OCI-LY1 (cell line): ENCODE measurements around the gene TEPSIN.
A peak's percentile ranks its signal among the peaks of the same experiment; 100 is the strongest.

Experiments used
- H2AFZ ChIP-seq: fragments of 200-600 bp; sonication (generic), shearing (Covaris generic); 2 replicates; pipeline ENCODE4 v1.6.0; 2014; ENCODE audit warnings: antibody characterized with exemption, mild to moderate bottlenecking, low read length
- H3F3A ChIP-seq: fragments of 200-600 bp; sonication (generic), shearing (Covaris generic); 2 replicates; pipeline ENCODE4 v1.6.0; 2014; ENCODE audit warnings: mild to moderate bottlenecking, antibody characterized with exemption, low read length, moderate library complexity; ENCODE audit not compliant: insufficient read depth
- H3K27ac ChIP-seq: fragments of 200-600 bp; sonication (generic); 2 replicates; pipeline ENCODE4 v1.5.1; 2014; ENCODE audit warnings: low read length, mixed run types, mild to moderate bottlenecking, low read depth; ENCODE audit not compliant: poor library complexity, severe bottlenecking
- H3K27me3 ChIP-seq: fragments of 200-600 bp; sonication (generic); 2 replicates; pipeline ENCODE4 v1.6.0; 2014; ENCODE audit warnings: antibody characterized with exemption, mild to moderate bottlenecking, low read length, moderate library complexity; ENCODE audit not compliant: insufficient read depth
- H3K36me3 ChIP-seq: fragments of 200-600 bp; sonication (generic); 2 replicates; pipeline ENCODE4 v1.6.1; 2014; ENCODE audit warnings: mild to moderate bottlenecking, antibody characterized with exemption, low read length, moderate library complexity, mixed read lengths; ENCODE audit not compliant: insufficient read depth
- H3K4me1 ChIP-seq: fragments of 200-600 bp; sonication (generic); 2 replicates; pipeline ENCODE4 v1.5.1; 2014; ENCODE audit warnings: mild to moderate bottlenecking, low read length, moderate library complexity; ENCODE audit not compliant: insufficient read depth, severe bottlenecking
- H3K4me2 ChIP-seq: fragments of 200-600 bp; sonication (generic), shearing (Covaris generic); 2 replicates; pipeline ENCODE4 v1.6.1; 2014; ENCODE audit warnings: low read length
- H3K4me3 ChIP-seq: fragments of 200-600 bp; sonication (generic); 2 replicates; pipeline ENCODE4 v1.5.1; 2014; ENCODE audit warnings: low read length, low read depth, mild to moderate bottlenecking, mixed read lengths; ENCODE audit not compliant: poor library complexity, severe bottlenecking
- H3K79me2 ChIP-seq: fragments of 200-600 bp; shearing (Covaris generic); 2 replicates; pipeline ENCODE4 v1.6.1; 2016; ENCODE audit warnings: mixed run types, low read length, mixed read lengths; ENCODE audit not compliant: insufficient read depth
- H3K9ac ChIP-seq: fragments of 200-600 bp; sonication (generic), shearing (Covaris generic); 2 replicates; pipeline ENCODE4 v1.6.1; 2014; ENCODE audit warnings: mild to moderate bottlenecking, low read length, mixed read lengths
- H3K9me2 ChIP-seq: fragments of 200-600 bp; sonication (generic), shearing (Covaris generic); 2 replicates; pipeline ENCODE4 v1.6.1; 2014; ENCODE audit warnings: low read depth, mild to moderate bottlenecking, low read length, mixed read lengths
- H3K9me3 ChIP-seq: fragments of 200-600 bp; shearing (Covaris generic); 2 replicates; pipeline ENCODE4 v1.6.1; 2014; ENCODE audit warnings: low read length, mixed read lengths
- H4K20me1 ChIP-seq: fragments of 200-600 bp; sonication (generic), shearing (Covaris generic); 2 replicates; pipeline ENCODE4 v1.6.0; 2016; ENCODE audit warnings: mild to moderate bottlenecking, low read length; ENCODE audit not compliant: insufficient read depth
- CTCF ChIP-seq: fragments of 200-600 bp; sonication (generic), shearing (Covaris generic); IDR thresholded peaks from 2 replicates; pipeline ENCODE4 v1.5.1; 2017; ENCODE audit warnings: mild to moderate bottlenecking, antibody characterized with exemption, low read length, moderate library complexity, mixed read lengths
- EZH2 ChIP-seq: fragments of 200-600 bp; sonication (generic), shearing (Covaris generic); IDR thresholded peaks from 2 replicates; pipeline ENCODE4 v1.8.0; 2017; ENCODE audit warnings: borderline replicate concordance, mixed run types, mild to moderate bottlenecking, antibody characterized with exemption, low read length, moderate library complexity, mixed read lengths

The TEPSIN gene

DNA sequence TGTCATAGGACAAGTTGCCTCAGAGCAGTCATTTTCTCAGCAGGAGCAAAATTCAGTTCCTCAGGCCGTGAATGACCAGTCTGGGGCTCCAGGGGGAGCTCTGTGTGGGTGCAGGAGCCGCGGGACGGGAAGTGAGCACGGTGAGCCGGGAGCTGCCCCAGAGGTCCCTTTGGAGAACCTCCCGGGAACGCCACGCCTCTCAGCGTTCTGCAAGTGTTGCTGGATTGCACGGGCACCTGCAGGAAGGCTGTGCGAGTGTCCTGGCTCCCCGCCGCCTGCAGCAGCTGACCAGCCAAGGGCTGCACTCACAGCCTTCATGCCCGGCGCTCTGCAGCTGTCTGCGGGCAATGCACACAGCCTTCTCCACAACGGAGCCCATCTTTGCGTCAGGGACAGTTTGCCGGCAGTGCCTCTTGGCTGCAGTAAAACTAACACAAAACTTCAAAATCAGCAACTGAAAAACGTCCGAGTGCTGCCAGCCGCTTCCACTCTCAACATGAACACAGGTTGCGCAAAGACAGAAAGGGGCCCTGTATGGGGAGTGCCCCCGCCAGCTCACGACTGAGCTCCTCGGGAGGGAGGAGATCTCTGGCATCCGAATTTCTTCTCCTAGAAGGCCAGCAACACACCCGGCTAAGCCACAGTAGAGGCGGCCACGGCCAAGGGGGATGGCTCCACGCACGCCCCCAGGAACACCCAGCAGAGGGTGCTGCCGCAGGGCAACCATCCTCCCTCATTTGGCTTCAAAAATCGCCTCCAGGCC lies 16.3 kb upstream of the TEPSIN start:
- Histone ChIP-seq H3F3A (peaks cover 9% of the 10 kb centered on the region; the same call in 1 of the 2 replicates), H3K4me1 (peaks cover 32% of the 10 kb centered on the region), H2AFZ (no peak overlapping the region), H3K9ac (no peak overlapping the region), H3K27ac (no peak overlapping the region), H3K9me3 (no peaks in the 10 kb centered on the region), H3K9me2 (no peaks in the 10 kb centered on the region), H3K79me2 (no peaks in the 10 kb centered on the region), H4K20me1 (no peaks in the 10 kb centered on the region), H3K36me3 (peaks cover 14% of the 10 kb centered on the region), H3K27me3 (no peaks in the 10 kb centered on the region), H3K4me2 (no peak overlapping the region), H3K4me3 (no peak overlapping the region)
- TF ChIP-seq CTCF (peak; percentile 16; the same call in 1 of the 2 replicates), EZH2 (no peak)

DNA sequence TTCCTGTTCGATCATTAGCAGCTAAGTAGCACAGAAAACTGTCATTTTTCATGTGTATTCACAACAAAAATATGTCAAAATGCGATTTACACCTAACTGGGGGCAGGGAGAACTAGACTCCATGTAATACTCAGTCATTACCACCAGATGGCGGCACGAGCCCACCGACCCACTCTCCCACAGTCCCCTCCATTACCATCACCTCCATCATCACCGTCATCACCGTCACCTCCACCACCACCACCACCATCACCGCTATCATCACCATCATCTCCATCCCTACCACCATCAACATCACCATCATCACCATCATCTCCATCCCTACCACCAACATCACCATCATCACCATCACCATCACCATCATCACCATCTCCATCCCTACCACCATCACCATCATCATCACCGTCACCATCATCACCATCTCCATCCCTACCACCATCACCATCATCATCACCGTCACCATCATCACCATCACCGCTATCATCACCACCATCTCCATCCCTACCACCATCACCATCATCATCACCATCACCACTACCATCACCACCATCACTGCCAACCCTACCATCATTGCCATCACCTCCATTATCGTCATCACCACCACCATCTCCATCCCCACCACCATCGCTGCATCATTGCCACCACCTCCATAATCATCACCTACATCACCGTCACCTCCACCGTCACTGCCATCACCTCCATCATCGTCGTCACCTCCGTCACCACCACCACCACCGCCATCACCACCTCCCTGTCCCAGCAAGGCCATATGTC lies 14.7 kb upstream of the TEPSIN start:
- peaks cover 9% of the 10 kb centered on the region for H3F3A ChIP-seq
- peaks cover 39% of the 10 kb centered on the region for H3K4me1 ChIP-seq
- TF ChIP-seq CTCF (peak; percentile 78), EZH2 (no peak)
- H3K36me3 ChIP-seq: peaks cover under 1% of the 10 kb centered on the region
- H4K20me1 ChIP-seq: no peaks in the 10 kb centered on the region
- H3K79me2 ChIP-seq: no peaks in the 10 kb centered on the region
- no peaks in the 10 kb centered on the region for H3K9me3 ChIP-seq
- peak overlapping the region; percentile 98 for H3K27ac ChIP-seq
- H3K4me2 ChIP-seq: peak overlapping the region; percentile 57; the same call in 1 of the 2 replicates
- H3K9me2 ChIP-seq: no peaks in the 10 kb centered on the region
- peak overlapping the region; percentile 62; the same call in 1 of the 2 replicates for H3K9ac ChIP-seq
- no peak overlapping the region for H2AFZ ChIP-seq
- H3K4me3 ChIP-seq: no peak overlapping the region
- H3K27me3 ChIP-seq: no peaks in the 10 kb centered on the region

DNA sequence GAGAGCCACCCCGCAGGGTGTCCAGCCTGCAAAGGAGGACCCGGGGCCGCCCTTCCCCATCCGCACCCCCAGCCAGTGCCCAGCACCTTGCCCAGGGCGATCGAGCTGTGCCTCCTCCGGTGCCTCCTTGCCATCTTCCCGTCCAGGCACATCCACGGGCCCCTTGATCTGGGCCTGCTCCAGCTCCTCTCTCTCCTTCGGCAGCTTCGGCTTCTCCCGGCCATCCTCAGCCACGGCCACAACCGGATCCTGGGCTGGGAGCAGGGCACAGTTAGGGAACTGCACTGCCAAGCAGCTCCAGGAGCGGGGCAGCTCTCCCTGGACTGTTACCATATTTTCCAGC lies 14.1 kb upstream of the TEPSIN start:
- no peaks in the 10 kb centered on the region; the same call in 1 of the 2 replicates for H3K36me3 ChIP-seq
- H3F3A ChIP-seq: peaks cover 9% of the 10 kb centered on the region
- H3K9me2 ChIP-seq: no peaks in the 10 kb centered on the region
- TF ChIP-seq EZH2 (no peak), CTCF (no peak)
- peak overlapping the region; percentile 62; the same call in 1 of the 2 replicates for H3K9ac ChIP-seq
- no peaks in the 10 kb centered on the region for H3K9me3 ChIP-seq
- no peaks in the 10 kb centered on the region for H4K20me1 ChIP-seq
- H3K79me2 ChIP-seq: no peaks in the 10 kb centered on the region
- no peak overlapping the region for H2AFZ ChIP-seq
- H3K27ac ChIP-seq: peak overlapping the region; percentile 98
- H3K27me3 ChIP-seq: no peaks in the 10 kb centered on the region
- peak overlapping the region; percentile 57; the same call in 1 of the 2 replicates for H3K4me2 ChIP-seq
- peak overlapping the region; percentile 43 for H3K4me3 ChIP-seq
- H3K4me1 ChIP-seq: peaks cover 39% of the 10 kb centered on the region
